ENCODE measurements around the gene SDF2. TPM values are rescaled to one million over a fixed set of nuclear protein-coding genes. Genes with fewer than 3 reads are reported as not detected.

SDF2 gene
- total and polyA plus RNA-seq, 9 of the 15 experiments (the other 6 are each of a cell fraction or from before 2014, with no cell fraction given): 41.2 to 132 (median 65.6) TPM

DNA sequence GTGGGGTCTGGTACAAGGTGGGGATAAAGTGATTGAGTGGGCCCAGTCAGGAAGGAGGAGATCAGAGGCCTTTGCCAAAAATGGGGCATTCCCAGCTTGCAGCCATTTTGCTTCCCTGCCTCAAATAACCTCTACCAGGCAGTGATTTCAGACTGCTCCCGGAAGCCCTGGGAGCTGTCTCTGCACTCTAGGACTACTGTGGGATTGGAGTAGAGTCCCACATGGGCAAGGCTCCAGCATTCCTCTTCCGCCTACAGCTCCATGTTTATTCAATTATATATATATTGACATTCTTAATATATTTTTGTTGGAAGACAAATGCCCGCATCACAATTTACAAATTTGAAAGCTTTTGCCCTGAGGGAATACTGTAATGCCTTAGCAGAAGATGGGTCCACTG is 13.8 kb upstream of the SDF2 start:
- peaks cover 96% of the 10 kb centered on the region for H3K36me3 ChIP-seq (ENCODE audit: control insufficient read depth, insufficient read depth, low read length)
- POLR2A ChIA-PET: interaction anchor here (1.1 to 2.1 kb wide), 7 partner anchors 12 to 74 kb away, joined by 3 to 19 read pairs (median 4); partner anchors contain the start of genes BLTP2, RPL23A, SDF2 and SUPT6H

More for the DNA sequence above, 13.8 kb upstream of the SDF2 start:
- intact Hi-C loops (cut with micrococcal nuclease): loop anchor here (5.0 kb wide), 1 partner anchor 33 kb away; no protein-coding TSS in a partner anchor
- Histone ChIP-seq H3K9ac (ENCODE audit: insufficient read depth in 1 of 2, low read depth in 2 of 2, low read length in 2 of 2) (no peak overlapping the region), H3K4me1 (replicated peaks in 1 of 2; ENCODE audit: control insufficient read depth in 2 of 2, insufficient read depth in 2 of 2, low read length in 2 of 2) (no peaks in the 10 kb centered on the region), H4K20me1 (replicated peaks; ENCODE audit: control insufficient read depth, insufficient read depth, low read length) (no peaks in the 10 kb centered on the region), H3K9me3 (replicated peaks; ENCODE audit: control insufficient read depth, insufficient read depth, low read depth, low read length) (no peaks in the 10 kb centered on the region), H3K27ac (ENCODE audit: extremely low read depth, low read depth, low read length) (no peak overlapping the region), H2AFZ (ENCODE audit: low read depth, low read length) (no peak overlapping the region), H3K79me2 (ENCODE audit: control insufficient read depth, insufficient read depth, low read length) (no peaks in the 10 kb centered on the region), H3K27me3 (ENCODE audit: control insufficient read depth in 2 of 2, insufficient read depth in 2 of 2, low read length in 2 of 2) (no peaks in the 10 kb centered on the region), H3K9me1 (ENCODE audit: control insufficient read depth, insufficient read depth, low read length) (no peaks in the 10 kb centered on the region), H3K4me3 (no peak overlapping the region), H3K4me2 (ENCODE audit: insufficient read depth, low read length) (no peak overlapping the region)
- ATAC-seq: no peak
- BruUV-seq (replicated peaks): no TSS peak
- WGBS (ENCODE audit: insufficient coverage, low coverage, missing lambda C conversion rate): 97% methylated on average over 3 of the region's 3 CpGs
- in situ Hi-C loops (cut with MboI): no loop called here
- TF ChIP-seq, protein P1, sequence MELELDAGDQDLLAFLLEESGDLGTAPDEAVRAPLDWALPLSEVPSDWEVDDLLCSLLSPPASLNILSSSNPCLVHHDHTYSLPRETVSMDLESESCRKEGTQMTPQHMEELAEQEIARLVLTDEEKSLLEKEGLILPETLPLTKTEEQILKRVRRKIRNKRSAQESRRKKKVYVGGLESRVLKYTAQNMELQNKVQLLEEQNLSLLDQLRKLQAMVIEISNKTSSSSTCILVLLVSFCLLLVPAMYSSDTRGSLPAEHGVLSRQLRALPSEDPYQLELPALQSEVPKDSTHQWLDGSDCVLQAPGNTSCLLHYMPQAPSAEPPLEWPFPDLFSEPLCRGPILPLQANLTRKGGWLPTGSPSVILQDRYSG (tag; conservative IDR thresholded peaks at IDR 0.05; ENCODE audit: low read depth): no peak
- no peak for TF ChIP-seq WHSC1 (IDR thresholded peaks at IDR 0.05; ENCODE audit: low read length)
- TF ChIP-seq EGR1 (conservative IDR thresholded peaks at IDR 0.05): no peak
- TF ChIP-seq KDM1A (IDR thresholded peaks at IDR 0.05): no peak
- no peak for TF ChIP-seq SMARCA5 (IDR thresholded peaks at IDR 0.05)
- TF ChIP-seq DPF2 (IDR thresholded peaks at IDR 0.05): no peak
- TF ChIP-seq, protein P2, sequence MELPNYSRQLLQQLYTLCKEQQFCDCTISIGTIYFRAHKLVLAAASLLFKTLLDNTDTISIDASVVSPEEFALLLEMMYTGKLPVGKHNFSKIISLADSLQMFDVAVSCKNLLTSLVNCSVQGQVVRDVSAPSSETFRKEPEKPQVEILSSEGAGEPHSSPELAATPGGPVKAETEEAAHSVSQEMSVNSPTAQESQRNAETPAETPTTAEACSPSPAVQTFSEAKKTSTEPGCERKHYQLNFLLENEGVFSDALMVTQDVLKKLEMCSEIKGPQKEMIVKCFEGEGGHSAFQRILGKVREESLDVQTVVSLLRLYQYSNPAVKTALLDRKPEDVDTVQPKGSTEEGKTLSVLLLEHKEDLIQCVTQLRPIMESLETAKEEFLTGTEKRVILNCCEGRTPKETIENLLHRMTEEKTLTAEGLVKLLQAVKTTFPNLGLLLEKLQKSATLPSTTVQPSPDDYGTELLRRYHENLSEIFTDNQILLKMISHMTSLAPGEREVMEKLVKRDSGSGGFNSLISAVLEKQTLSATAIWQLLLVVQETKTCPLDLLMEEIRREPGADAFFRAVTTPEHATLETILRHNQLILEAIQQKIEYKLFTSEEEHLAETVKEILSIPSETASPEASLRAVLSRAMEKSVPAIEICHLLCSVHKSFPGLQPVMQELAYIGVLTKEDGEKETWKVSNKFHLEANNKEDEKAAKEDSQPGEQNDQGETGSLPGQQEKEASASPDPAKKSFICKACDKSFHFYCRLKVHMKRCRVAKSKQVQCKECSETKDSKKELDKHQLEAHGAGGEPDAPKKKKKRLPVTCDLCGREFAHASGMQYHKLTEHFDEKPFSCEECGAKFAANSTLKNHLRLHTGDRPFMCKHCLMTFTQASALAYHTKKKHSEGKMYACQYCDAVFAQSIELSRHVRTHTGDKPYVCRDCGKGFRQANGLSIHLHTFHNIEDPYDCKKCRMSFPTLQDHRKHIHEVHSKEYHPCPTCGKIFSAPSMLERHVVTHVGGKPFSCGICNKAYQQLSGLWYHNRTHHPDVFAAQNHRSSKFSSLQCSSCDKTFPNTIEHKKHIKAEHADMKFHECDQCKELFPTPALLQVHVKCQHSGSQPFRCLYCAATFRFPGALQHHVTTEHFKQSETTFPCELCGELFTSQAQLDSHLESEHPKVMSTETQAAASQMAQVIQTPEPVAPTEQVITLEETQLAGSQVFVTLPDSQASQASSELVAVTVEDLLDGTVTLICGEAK (IDR thresholded peaks at IDR 0.05): no peak
- TF ChIP-seq, protein P2 (CRISPR knock-in tag; IDR thresholded peaks at IDR 0.05): no peak
- CTCF ChIA-PET (ENCODE audit: low intra/inter-chr PET ratio): interaction anchor here (2.5 kb wide), 1 partner anchor 28 kb away, joined by 15 read pairs; no protein-coding TSS in a partner anchor
- FAIRE-seq: no peak
- no peak for DNase-seq (ENCODE audit: extremely low read depth in 1 of 4, low spot score in 3 of 4)
